ENCODE measurements around the gene SYDE1.
"Not testable (repeated sequence)": the region's sequence is repeated elsewhere in the genome, so short reads cannot be mapped to it uniquely, and the experiment has no call there.

- not testable (repeated sequence) for TF ChIP-seq CTCF, EP300, POLR2A (IDR thresholded peaks at IDR 0.05)
These were observed 36.8 kb upstream of the SYDE1 start for GRCh38 chr19:15070386-15070785.
